HFF-Myc (cell line): ENCODE results near the gene CLIP3.

ENCODE experiments used
- DNase-seq: peaks from one replicate; pipeline ENCODE4 v3.0.0-alpha.2; 2011; ENCODE audit warnings: low read depth; ENCODE audit errors: extremely low read depth
- H3K4me3 ChIP-seq: replicated peaks from 2 replicates; pipeline ENCODE4 v1.5.1; 2011; ENCODE audit warnings: low read depth, mild to moderate bottlenecking, control low read depth, low read length
- TF ChIP-seq, protein P1 (sequence below): IDR thresholded peaks from 2 replicates; pipeline ENCODE4 v1.5.1; 2012; ENCODE audit warnings: mild to moderate bottlenecking, low read depth, low read length, control low read depth; ENCODE audit errors: missing control alignments

Gene CLIP3

DNA sequence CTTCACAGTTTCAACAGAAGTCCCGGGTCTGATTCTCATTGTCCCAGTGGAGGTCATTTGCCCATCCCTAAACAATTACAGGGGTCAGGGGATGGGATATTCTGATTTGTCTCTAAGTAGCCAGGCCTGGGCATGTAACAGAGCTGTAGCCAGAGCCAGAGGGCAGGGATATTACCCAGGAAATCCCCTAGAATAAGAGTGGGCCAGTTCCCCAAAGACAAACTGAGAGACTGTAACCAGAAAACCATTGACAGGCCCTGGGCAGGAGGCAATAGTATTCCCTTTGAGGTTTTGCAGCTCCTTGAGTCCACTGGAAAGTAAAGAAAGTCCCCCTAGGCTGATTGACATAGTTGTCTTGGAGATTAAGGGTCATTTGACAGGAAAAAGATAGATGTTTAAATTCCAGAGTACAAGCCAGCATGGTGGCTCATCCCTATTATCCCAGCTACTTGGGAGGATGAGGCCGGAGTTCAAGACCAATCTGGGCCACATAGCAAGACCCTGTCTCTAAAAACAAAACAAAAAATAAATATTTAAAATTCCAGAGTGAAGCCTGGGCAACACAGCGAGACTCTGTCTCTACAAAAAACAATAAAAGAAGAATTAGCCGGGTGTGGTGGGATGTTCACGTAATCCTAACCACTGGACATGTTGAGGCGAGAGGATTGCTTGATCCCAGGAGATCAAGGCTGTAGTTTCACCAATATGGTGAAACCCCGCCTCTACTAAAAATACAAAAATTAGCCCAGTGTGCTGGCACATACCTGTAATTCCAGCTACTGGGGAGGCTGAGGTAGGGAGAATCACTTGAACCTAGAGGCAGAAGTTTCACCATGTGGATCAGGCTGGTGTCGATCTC, 39.5 kb downstream of the CLIP3 start:
- no peak for DNase-seq
- TF ChIP-seq, protein P1, sequence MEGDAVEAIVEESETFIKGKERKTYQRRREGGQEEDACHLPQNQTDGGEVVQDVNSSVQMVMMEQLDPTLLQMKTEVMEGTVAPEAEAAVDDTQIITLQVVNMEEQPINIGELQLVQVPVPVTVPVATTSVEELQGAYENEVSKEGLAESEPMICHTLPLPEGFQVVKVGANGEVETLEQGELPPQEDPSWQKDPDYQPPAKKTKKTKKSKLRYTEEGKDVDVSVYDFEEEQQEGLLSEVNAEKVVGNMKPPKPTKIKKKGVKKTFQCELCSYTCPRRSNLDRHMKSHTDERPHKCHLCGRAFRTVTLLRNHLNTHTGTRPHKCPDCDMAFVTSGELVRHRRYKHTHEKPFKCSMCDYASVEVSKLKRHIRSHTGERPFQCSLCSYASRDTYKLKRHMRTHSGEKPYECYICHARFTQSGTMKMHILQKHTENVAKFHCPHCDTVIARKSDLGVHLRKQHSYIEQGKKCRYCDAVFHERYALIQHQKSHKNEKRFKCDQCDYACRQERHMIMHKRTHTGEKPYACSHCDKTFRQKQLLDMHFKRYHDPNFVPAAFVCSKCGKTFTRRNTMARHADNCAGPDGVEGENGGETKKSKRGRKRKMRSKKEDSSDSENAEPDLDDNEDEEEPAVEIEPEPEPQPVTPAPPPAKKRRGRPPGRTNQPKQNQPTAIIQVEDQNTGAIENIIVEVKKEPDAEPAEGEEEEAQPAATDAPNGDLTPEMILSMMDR, result no peak

DNA sequence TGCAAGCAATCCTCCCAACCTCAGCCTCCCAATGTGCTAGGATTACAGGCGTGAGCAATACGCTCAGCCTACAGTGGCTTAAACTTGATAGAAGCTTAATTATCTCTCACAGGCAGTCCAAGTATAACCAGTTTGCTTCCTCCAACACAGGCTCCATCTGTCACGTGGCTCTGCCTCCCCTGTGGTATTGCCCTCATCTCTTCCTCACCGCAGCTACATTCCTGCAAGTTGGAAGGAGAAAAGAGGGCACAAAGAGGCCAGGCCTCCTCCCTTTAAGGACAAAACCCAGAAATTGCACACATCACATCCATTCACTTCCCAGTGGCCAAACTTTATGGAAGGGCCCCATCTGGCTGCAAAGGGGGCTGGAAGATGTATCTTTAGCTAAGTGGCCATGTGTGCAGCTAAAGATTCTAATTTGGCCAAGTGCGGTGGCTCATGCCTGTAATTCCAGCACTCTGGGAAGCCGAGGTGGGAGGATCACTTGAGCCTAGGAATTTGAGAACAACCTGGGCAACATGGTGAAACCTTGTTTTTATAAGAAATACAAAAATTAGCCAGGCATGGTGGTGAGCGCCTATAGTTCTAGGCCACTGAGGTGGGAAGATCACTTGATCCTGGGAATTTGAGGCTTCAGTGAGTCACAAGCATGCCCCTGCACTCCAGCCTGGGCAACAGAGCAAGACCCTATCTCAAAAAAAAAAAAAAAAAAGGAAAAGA, 40.8 kb downstream of the CLIP3 start:
- no peak overlapping the region for H3K4me3 ChIP-seq
- DNase-seq, result no peak
- TF ChIP-seq, protein P1, result no peak

More for the DNA sequence above, 39.5 kb downstream of the CLIP3 start:
- H3K4me3 ChIP-seq, result no peak overlapping the region

DNA sequence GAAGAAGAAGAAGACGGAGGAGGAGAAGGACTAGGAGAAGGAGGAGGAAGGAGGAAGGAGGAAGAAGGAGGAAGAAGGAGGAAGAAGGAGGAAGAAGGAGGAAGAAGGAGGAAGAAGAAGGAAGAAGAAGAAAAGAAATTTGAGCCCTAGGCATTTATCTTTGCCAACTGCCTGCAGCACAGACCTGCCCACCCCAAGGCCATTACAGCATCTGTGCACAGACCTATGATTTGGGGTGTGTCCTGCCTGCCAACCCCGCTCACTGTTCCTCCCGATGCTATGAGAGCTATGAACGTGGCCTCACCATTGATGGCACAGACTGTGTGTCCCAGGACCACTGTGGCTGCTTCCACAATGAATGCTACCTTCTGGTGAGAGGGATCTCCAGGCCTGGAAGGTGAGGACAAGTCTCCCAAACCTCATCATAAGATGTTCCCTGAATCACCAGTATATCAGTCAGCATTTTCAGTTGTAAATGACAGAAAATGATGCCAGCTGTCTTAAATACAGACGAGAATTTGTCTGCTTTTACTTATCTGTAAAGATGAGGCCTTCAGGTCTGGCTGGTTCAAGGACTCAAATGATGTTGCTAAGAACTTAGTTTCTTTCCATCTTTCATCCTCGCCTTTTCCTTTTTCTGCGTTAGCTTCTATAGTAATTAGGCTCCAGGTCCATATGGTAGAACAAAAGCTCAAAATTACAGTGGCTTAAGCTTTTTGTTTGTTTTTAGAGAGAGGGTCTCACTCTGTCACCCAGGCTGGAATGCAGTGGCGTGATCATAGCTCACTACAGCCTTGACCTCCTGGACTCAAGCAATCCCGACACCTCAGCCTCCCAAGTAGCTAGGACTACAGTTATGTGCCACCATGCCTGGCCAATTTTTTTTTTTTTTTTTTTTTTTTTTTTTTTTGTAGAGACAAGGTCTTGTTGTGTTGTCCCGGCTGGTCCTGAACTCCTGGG, 41.6 kb downstream of the CLIP3 start:
- no peak for DNase-seq
- no peak overlapping the region for H3K4me3 ChIP-seq
- TF ChIP-seq, protein P1, result no peak

DNA sequence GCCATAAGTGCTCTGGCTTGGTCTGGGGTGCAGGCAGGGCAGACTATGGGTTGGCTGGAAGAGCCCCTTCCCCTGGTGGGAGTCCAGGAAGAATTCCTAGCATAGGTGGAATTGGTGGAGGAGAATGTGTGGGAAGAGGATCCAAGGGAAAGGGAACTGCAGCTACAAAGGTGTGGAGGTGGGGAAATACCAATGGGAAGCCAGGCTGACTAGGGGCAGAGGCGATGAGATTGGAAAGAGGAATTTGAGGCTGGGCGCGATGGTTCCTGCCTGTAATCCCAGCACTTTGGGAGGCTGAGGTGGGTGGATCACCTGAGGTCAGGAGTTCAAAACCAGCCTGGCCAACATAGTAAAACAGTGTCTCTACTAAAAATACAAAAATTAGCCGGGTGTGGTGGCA, 42.5 kb downstream of the CLIP3 start:
- no peak overlapping the region for H3K4me3 ChIP-seq
- DNase-seq, result no peak
- TF ChIP-seq, protein P1, result no peak

GRCh38 chr19:35988824-35989223, 43.8 kb downstream of the CLIP3 start:
- no peak for DNase-seq
- TF ChIP-seq, protein P1, result no peak
- no peak overlapping the region for H3K4me3 ChIP-seq

- no peak overlapping the region for H3K4me3 ChIP-seq
- DNase-seq, result no peak
- TF ChIP-seq, protein P1, result no peak
Observed at GRCh38 chr19:35987571-35987896, 45.1 kb downstream of the CLIP3 start.
